NOMO-1 treated with dmso at 0.1 percent for 144 hours (cell line): ENCODE results near the gene NAA11.
"Not testable (repeated sequence)": the region's sequence is repeated elsewhere in the genome, so short reads cannot be mapped to it uniquely, and the experiment has no call there.

ENCODE experiments used
- DNase-seq: peaks from one replicate; lab custom pipeline; 2025; ENCODE audit not compliant: unreplicated experiment; lab: John Stamatoyannopoulos, UW

NAA11 gene

GRCh38 chr4:79311279-79311678 is 14.6 kb downstream of the NAA11 start:
- DNase-seq = no peak

GRCh38 chr4:79308971-79309370 is 16.9 kb downstream of the NAA11 start:
- DNase-seq = no peak

DNA sequence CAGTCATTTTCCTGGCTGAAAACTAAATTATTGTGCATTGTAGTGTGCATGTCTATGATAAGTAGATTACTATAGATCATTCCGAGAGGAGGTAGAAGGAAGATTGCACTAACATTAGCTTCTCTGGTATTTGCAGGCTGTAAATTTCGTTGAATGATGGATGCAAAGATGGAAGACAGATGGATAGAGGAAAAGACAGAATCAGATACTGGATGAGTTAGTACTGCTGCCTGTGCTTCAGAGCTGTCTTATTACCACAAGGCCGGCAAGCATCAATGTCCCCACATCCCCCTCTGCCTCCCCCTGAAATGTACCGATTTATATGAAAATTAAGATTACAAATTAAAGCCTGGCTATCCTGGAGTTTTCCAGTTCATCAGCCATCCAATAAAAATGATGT is 17.7 kb downstream of the NAA11 start:
- no peak for DNase-seq

- no peak for DNase-seq
Measured at GRCh38 chr4:79306795-79307194, 19.1 kb downstream of the NAA11 start.

- no peak for DNase-seq
Measured at GRCh38 chr4:79300280-79300679, 25.6 kb downstream of the NAA11 start.

GRCh38 chr4:79298484-79298883 is 27.4 kb downstream of the NAA11 start:
- DNase-seq = no peak

GRCh38 chr4:79298027-79298426 is 27.8 kb downstream of the NAA11 start:
- DNase-seq = no peak

DNA sequence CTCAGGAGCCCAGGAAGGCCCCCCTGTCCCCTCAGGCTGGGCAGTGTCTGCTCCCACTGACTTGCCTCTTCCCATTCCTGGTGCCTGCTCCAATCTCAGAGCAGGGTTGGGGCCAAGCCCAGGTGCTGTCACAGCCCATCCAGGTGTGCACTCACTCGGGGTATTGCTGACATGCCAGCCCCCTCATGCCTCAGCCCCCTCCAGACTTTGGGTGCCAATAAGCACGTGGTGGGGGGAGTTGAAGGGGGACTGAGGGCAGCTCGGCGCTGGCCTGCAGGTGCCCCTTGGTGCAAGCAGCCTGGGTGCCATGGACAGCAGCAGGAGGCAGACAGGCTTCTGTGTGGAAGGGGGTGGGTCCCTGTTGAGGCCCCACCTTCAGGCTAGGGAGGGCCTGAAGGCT is 28.4 kb downstream of the NAA11 start:
- DNase-seq = no peak

DNA sequence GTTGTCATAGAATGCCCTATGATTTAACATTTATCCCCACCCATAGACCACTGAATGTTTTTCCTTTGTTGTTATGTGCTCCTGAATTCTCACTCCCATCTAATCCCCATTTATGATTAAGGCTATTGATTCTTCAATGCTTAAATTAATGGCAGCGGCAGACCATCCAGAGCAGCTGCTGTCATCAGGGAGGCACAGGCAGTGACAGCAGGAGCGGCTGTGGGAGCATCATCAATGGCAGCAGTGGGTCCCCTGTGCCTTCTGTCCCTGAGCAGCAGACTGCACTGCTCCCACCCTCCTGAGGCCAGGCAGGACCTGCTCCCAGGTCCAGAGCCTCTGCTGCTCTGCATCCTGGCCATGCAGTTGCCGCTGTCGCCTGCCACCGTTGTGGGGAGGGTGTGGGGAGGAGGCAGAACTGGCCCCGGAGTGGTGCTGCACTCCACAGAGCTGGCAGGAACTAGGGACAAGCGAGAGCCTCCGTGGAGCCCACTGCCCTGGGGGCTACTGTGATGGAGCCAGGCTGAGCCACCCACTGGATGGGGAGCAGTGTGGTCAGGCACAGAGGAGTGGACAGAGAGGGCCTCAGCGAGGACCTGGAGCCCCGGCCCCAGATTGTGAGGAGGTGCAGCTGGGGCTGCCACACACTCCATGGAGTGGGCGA is 29.0 kb downstream of the NAA11 start:
- no peak for DNase-seq

- no peak for DNase-seq
Measured at GRCh38 chr4:79295086-79295485, 30.8 kb downstream of the NAA11 start.

GRCh38 chr4:79294064-79294463 is 31.8 kb downstream of the NAA11 start:
- DNase-seq = no peak

DNA sequence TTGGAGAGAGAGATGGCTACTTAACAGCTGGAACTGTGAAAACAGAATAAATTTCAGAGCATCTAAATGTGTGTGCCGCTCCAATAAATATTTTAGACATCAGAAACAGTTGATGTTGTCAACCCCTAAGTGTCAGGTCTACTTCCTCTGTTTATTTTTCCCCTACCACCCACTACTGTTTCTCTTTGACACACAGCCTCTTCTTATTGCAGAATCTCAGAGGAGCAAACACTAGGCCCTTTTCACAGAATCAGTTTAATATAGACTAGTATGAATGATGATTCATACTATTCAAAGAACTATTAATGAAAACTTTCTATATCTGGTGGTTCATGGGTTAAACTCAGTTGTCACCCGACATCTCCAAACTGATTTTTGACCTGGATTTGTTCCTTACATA is 33.9 kb downstream of the NAA11 start:
- no peak for DNase-seq

- no peak for DNase-seq
Measured at GRCh38 chr4:79290376-79290775, 35.5 kb downstream of the NAA11 start.

- no peak for DNase-seq
Measured at GRCh38 chr4:79288185-79288584, 37.7 kb downstream of the NAA11 start.

DNA sequence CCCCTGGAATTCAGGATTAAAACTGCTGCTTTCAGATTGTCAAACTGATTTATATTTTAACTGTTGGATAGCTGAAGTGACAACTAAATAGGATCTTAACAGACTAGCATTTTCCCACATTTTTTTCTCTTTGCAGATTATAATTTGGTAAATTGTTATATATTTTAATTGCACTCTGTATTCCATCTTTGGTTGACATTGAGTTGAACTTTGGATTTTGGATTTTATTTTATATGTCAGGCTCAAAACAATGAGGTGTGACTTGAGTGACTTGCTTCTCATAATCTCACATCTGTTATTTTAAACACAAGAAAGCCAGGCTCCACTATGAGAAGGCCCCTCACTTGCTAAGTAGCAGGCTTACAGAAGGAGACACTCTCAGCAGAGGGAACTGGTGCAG is 38.1 kb downstream of the NAA11 start:
- DNase-seq = no peak

- DNase-seq = no peak
Measured at GRCh38 chr4:79287076-79287475, 38.8 kb downstream of the NAA11 start.

- no peak for DNase-seq
Measured at GRCh38 chr4:79281566-79282359, 44.1 kb downstream of the NAA11 start.

DNA sequence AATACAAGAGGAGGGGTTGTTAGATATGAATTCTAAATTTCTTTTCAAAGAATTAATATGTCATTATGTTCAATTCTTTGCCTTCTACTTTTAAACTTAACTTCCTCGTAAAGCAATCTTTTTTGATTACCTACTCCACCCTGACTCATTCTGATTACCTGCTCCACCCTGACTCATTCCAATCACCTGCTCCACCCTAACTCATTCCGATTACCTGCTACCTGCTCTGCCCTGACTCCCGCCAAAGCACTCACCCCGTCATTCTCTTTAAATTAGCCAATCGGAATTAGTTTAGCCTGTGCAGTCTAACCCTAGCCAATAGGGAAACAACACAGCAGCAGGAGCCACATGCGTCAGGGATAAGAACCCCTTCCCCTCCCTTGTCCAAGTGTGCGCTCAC is 48.4 kb downstream of the NAA11 start:
- DNase-seq = not testable (repeated sequence)

DNA sequence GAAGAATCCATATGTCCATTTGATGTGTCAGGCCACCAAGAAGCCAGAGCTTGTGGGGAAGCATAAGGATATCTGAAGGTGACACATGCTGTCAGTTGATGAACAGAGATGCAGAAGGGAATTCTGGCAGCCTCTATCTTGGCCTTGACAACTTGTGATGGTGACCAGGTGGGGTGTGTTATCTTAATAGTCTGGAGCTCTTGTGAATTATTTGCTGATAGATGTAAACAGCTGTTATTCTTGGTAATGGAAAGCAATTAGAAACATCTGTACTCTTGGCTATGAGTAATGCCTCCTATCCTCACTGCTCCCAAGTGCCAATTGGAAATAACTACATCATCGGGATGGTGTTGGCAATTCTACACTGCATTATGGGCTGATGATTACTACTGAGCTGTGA is 51.9 kb downstream of the NAA11 start:
- DNase-seq = no peak

GRCh38 chr4:79272761-79273160 is 53.1 kb downstream of the NAA11 start:
- no peak for DNase-seq

GRCh38 chr4:79272126-79272525 is 53.7 kb downstream of the NAA11 start:
- no peak for DNase-seq

GRCh38 chr4:79267671-79268070 is 58.2 kb downstream of the NAA11 start:
- no peak for DNase-seq
